Stimulated activated CD4-positive, alpha-beta T cell treated with anti-CD3 and anti-CD28 coated beads, TNF-alpha, amount 100 ng/mL, for 1 hour (primary cell): ENCODE measurements around the gene POFUT1.
A peak's percentile ranks its signal among the peaks of the same experiment; 100 is the strongest.
"Not testable (repeated sequence)": the region's sequence is repeated elsewhere in the genome, so short reads cannot be mapped to it uniquely, and the experiment has no call there.

Experiments used
- DNase-seq, 3 donors: peaks; one replicate each; pipeline ENCODE4 v3.0.0-alpha.2; 2020; ENCODE audit warnings: low read depth in 3 of 3, low spot score in 1 of 3

Gene POFUT1

GRCh38 chr20:32271620-32272019, 63.9 kb downstream of the POFUT1 start:
- DNase-seq: no peak

GRCh38 chr20:32274359-32274758, 66.7 kb downstream of the POFUT1 start:
- no peak for DNase-seq

- DNase-seq: not testable (repeated sequence)
Measured at GRCh38 chr20:32275163-32275562, 67.5 kb downstream of the POFUT1 start.

- DNase-seq: peak; percentile 66 to 70 (median 68)
Measured at GRCh38 chr20:32277361-32278198, 69.9 kb downstream of the POFUT1 start, which contains the start of gene KIF3B. KIF3B (plus strand) TSS chr20:32277651; CDS start chr20:32309778, 32,127 bp downstream.

GRCh38 chr20:32278199-32278643, 70.5 kb downstream of the POFUT1 start:
- DNase-seq: no peak

- no peak for DNase-seq
Measured at GRCh38 chr20:32281711-32282110, 74.0 kb downstream of the POFUT1 start.

GRCh38 chr20:32282461-32282860, 74.8 kb downstream of the POFUT1 start:
- DNase-seq: no peak

GRCh38 chr20:32285082-32285620, 77.5 kb downstream of the POFUT1 start:
- DNase-seq: no peak

- DNase-seq: no peak
Measured at GRCh38 chr20:32285621-32286371, 78.1 kb downstream of the POFUT1 start.

- no peak for DNase-seq
Measured at GRCh38 chr20:32287231-32287638, 79.6 kb downstream of the POFUT1 start.
